Parathyroid adenoma (tissue), 2 donors: Measurements from ENCODE around the gene IDUA.

Experiments used
- H2AFZ ChIP-seq: fragments of 300-600 bp; sonication (generic); one replicate; pipeline ENCODE4 v1.7.0; 2017; ENCODE audit warnings: antibody characterized with exemption, mild to moderate bottlenecking
- H3K27ac ChIP-seq: fragments of 300-600 bp; sonication (generic); one replicate; pipeline ENCODE4 v1.7.0; 2017
- H3K27me3 ChIP-seq: fragments of 300-600 bp; sonication (generic); one replicate; pipeline ENCODE4 v1.7.0; 2017; ENCODE audit warnings: low read length; ENCODE audit not compliant: control insufficient read depth, insufficient read depth
- H3K36me3 ChIP-seq: fragments of 300-600 bp; sonication (generic); one replicate; pipeline ENCODE4 v1.7.0; 2017; ENCODE audit warnings: low read length; ENCODE audit not compliant: control insufficient read depth, insufficient read depth
- H3K4me1 ChIP-seq: fragments of 300-600 bp; sonication (generic); one replicate; pipeline ENCODE4 v1.7.0; 2017; ENCODE audit warnings: control low read depth
- H3K4me2 ChIP-seq: fragments of 300-600 bp; sonication (generic); one replicate; pipeline ENCODE4 v1.7.0; 2017; ENCODE audit warnings: low read length
- H3K4me3 ChIP-seq: fragments of 300-600 bp; sonication (generic); one replicate; pipeline ENCODE4 v1.7.0; 2017; ENCODE audit warnings: low read depth, low read length
- H3K79me2 ChIP-seq: fragments of 300-600 bp; sonication (generic); one replicate; pipeline ENCODE4 v1.7.0; 2017; ENCODE audit warnings: control low read depth
- H3K9ac ChIP-seq: fragments of 300-600 bp; sonication (generic); one replicate; pipeline ENCODE4 v1.7.0; 2017; ENCODE audit warnings: mild to moderate bottlenecking
- H3K9me3 ChIP-seq: fragments of 300-600 bp; sonication (generic); one replicate; pipeline ENCODE4 v1.7.0; 2017; ENCODE audit warnings: low read length; ENCODE audit not compliant: control insufficient read depth
- TF ChIP-seq, protein P1 (sequence below): fragments of 300-600 bp; sonication (generic); IDR thresholded peaks from one replicate; pipeline ENCODE4 v1.7.0; 2017; ENCODE audit warnings: antibody characterized with exemption, mild to moderate bottlenecking
- donor health status: primary hyperparathyroidism.

IDUA gene

DNA sequence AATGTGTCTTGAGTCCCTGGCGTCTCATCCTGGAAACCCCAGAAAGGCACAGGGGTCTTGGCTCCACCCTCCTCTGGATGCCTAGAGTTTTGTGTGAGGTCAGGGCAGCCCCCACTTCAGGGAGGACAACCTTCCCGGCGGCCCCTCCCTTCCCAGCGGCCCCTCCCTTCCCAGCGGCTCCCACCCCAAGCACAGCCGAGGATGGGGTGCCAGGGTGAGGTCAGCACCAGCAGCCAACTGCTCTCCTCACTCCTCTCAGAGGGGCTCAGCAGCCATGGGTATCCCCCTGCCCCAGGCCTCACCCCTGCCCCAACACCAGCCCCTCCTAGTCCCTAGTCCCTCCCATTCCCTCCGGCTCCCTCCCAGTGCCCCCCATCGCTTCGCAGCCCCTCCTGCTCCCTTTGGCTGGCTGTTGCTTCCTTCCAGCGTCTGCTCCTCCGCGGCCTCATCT lies 30.9 kb upstream of the IDUA start:
- H3K4me2 ChIP-seq = no peak overlapping the region
- H3K27me3 ChIP-seq = no peaks in the 10 kb centered on the region
- no peak overlapping the region for H3K4me3 ChIP-seq
- H2AFZ ChIP-seq = no peak overlapping the region
- no peaks in the 10 kb centered on the region for H3K4me1 ChIP-seq
- TF ChIP-seq, protein P1, sequence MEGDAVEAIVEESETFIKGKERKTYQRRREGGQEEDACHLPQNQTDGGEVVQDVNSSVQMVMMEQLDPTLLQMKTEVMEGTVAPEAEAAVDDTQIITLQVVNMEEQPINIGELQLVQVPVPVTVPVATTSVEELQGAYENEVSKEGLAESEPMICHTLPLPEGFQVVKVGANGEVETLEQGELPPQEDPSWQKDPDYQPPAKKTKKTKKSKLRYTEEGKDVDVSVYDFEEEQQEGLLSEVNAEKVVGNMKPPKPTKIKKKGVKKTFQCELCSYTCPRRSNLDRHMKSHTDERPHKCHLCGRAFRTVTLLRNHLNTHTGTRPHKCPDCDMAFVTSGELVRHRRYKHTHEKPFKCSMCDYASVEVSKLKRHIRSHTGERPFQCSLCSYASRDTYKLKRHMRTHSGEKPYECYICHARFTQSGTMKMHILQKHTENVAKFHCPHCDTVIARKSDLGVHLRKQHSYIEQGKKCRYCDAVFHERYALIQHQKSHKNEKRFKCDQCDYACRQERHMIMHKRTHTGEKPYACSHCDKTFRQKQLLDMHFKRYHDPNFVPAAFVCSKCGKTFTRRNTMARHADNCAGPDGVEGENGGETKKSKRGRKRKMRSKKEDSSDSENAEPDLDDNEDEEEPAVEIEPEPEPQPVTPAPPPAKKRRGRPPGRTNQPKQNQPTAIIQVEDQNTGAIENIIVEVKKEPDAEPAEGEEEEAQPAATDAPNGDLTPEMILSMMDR = no peak
- H3K27ac ChIP-seq = no peak overlapping the region
- no peak overlapping the region for H3K9ac ChIP-seq
- H3K79me2 ChIP-seq = no peaks in the 10 kb centered on the region
- H3K9me3 ChIP-seq = no peaks in the 10 kb centered on the region
- H3K36me3 ChIP-seq = no peaks in the 10 kb centered on the region

GRCh38 chr4:956531-957230 lies 30.2 kb upstream of the IDUA start:
- Histone ChIP-seq H3K9me3 (no peaks in the 10 kb centered on the region), H3K9ac (no peak overlapping the region), H3K79me2 (no peaks in the 10 kb centered on the region), H3K36me3 (no peaks in the 10 kb centered on the region), H3K27ac (no peak overlapping the region), H2AFZ (no peak overlapping the region), H3K27me3 (no peaks in the 10 kb centered on the region), H3K4me2 (no peak overlapping the region), H3K4me1 (no peaks in the 10 kb centered on the region), H3K4me3 (no peak overlapping the region)
- TF ChIP-seq, protein P1 = no peak

GRCh38 chr4:957231-957580 lies 29.6 kb upstream of the IDUA start:
- no peaks in the 10 kb centered on the region for H3K27me3 ChIP-seq
- H3K4me2 ChIP-seq = no peak overlapping the region
- no peak overlapping the region for H3K27ac ChIP-seq
- no peaks in the 10 kb centered on the region for H3K79me2 ChIP-seq
- H3K4me3 ChIP-seq = no peak overlapping the region
- no peaks in the 10 kb centered on the region for H3K36me3 ChIP-seq
- TF ChIP-seq, protein P1 = no peak
- H3K9me3 ChIP-seq = no peaks in the 10 kb centered on the region
- no peak overlapping the region for H2AFZ ChIP-seq
- no peak overlapping the region for H3K9ac ChIP-seq
- no peaks in the 10 kb centered on the region for H3K4me1 ChIP-seq

DNA sequence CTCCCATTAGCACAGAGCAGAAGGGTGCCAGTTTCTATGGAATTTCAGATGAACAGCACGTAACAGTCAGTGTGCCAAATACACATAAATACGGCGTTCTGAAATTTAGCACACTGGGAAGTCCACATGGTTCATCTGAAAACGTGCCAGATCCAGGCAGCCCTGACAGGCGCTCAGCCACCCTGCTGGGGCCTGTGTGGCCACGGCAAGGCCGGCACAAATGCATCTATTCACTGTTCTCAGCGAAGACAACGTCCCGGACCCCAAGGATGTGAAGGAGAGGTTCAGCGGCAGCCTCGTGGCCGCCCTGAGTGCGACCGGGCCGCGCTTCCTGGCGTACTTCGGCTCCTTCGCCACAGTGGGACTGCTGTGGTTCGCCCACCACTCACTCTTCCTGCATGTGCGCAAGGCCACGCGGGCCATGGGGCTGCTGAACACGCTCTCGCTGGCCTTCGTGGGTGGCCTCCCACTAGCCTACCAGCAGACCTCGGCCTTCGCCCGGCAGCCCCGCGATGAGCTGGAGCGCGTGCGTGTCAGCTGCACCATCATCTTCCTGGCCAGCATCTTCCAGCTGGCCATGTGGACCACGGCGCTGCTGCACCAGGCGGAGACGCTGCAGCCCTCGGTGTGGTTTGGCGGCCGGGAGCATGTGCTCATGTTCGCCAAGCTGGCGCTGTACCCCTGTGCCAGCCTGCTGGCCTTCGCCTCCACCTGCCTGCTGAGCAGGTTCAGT lies 29.1 kb upstream of the IDUA start:
- Histone ChIP-seq H3K36me3 (no peaks in the 10 kb centered on the region), H3K79me2 (no peaks in the 10 kb centered on the region), H3K4me1 (no peaks in the 10 kb centered on the region), H3K27ac (no peak overlapping the region), H2AFZ (no peak overlapping the region), H3K4me2 (no peak overlapping the region), H3K27me3 (no peaks in the 10 kb centered on the region), H3K9ac (no peak overlapping the region), H3K9me3 (no peaks in the 10 kb centered on the region), H3K4me3 (no peak overlapping the region)
- TF ChIP-seq, protein P1 = no peak
